LHCN-M2 (cell line): ENCODE data around the gene MYRF. TPM values are rescaled to one million over a fixed set of nuclear protein-coding genes. Genes with fewer than 3 reads are reported as not detected.

ENCODE experiments used
- DNase-seq: peaks from one replicate; pipeline ENCODE4 v3.0.0-alpha.2; 2012; ENCODE audit warnings: low read depth
- total RNA-seq: library from RNA; depleted of rRNA; stranded (reverse); fragments of >200 nt; gene quantifications from 2 replicates; pipeline ENCODE4 v1.2.3, GENCODE V29; 2014

The MYRF gene
- total RNA-seq, 1 experiment from 2014 or later, result 0.17 TPM

- no peak for DNase-seq
Observed at GRCh38 chr11:61718621-61719302, 33.7 kb upstream of the MYRF start.

GRCh38 chr11:61719978-61720377 lies 32.5 kb upstream of the MYRF start:
- DNase-seq, result no peak

- no peak for DNase-seq
Observed at GRCh38 chr11:61720597-61720996, 31.8 kb upstream of the MYRF start.

GRCh38 chr11:61724437-61724836 lies 28.0 kb upstream of the MYRF start:
- no peak for DNase-seq

GRCh38 chr11:61725781-61726231 lies 26.6 kb upstream of the MYRF start:
- peak; percentile 29 for DNase-seq

GRCh38 chr11:61726775-61727174 lies 25.7 kb upstream of the MYRF start:
- DNase-seq, result no peak

- no peak for DNase-seq
Observed at GRCh38 chr11:61727401-61727811, 25.0 kb upstream of the MYRF start.

GRCh38 chr11:61728066-61728939 lies 24.1 kb upstream of the MYRF start:
- no peak for DNase-seq

GRCh38 chr11:61728940-61729219 lies 23.6 kb upstream of the MYRF start:
- peak; percentile 59 for DNase-seq

- DNase-seq, result no peak
Observed at GRCh38 chr11:61730240-61730994, 22.0 kb upstream of the MYRF start.

GRCh38 chr11:61731211-61731951 lies 21.1 kb upstream of the MYRF start:
- DNase-seq, result no peak

GRCh38 chr11:61731952-61732675 lies 20.3 kb upstream of the MYRF start:
- DNase-seq, result no peak

GRCh38 chr11:61732705-61733104 lies 19.7 kb upstream of the MYRF start:
- DNase-seq, result no peak

GRCh38 chr11:61733120-61733978 lies 19.1 kb upstream of the MYRF start:
- peak; percentile 90 for DNase-seq

GRCh38 chr11:61734767-61735166 lies 17.7 kb upstream of the MYRF start:
- DNase-seq, result no peak

- DNase-seq, result no peak
Observed at GRCh38 chr11:61735391-61735790, 17.0 kb upstream of the MYRF start.

- DNase-seq, result no peak
Observed at GRCh38 chr11:61736310-61736709, 16.1 kb upstream of the MYRF start.

GRCh38 chr11:61737131-61737530 lies 15.3 kb upstream of the MYRF start:
- no peak for DNase-seq

GRCh38 chr11:61737636-61738386 lies 14.6 kb upstream of the MYRF start:
- no peak for DNase-seq
